HepG2 (cell line): ENCODE results near the gene TBC1D2B. TPM values are rescaled to one million over a fixed set of nuclear protein-coding genes. Genes with fewer than 3 reads are reported as not detected.

Experiments
- ATF2 ChIP-seq: sonication (generic); formaldehyde crosslinking; IDR thresholded peaks from 2 replicates; pipeline ENCODE4 v1.4.0; 2020; ENCODE audit warnings: missing genetic modification reagents
- DNMT3B ChIP-seq: conservative IDR thresholded peaks from 2 replicates; pipeline ENCODE4 v1.6.1; 2016; ENCODE audit warnings: missing biosample characterization, control low read depth
- ELF4 ChIP-seq: sonication (generic); formaldehyde crosslinking; IDR thresholded peaks from 2 replicates; pipeline ENCODE4 v1.5.0; 2020; ENCODE audit warnings: missing genetic modification reagents, mild to moderate bottlenecking, moderate library complexity, borderline replicate concordance
- ETV6 ChIP-seq: sonication (generic); formaldehyde crosslinking; conservative IDR thresholded peaks from 2 replicates; pipeline ENCODE4 v1.4.0; 2020; ENCODE audit warnings: missing genetic modification reagents
- HNRNPUL1 ChIP-seq: fragments of 200-400 bp; formaldehyde crosslinking; IDR thresholded peaks from 2 replicates; pipeline ENCODE4 v1.6.1; 2017; ENCODE audit warnings: low read depth, mild to moderate bottlenecking, low read length, moderate library complexity
- ISL2 ChIP-seq: sonication (generic); formaldehyde crosslinking; IDR thresholded peaks from 2 replicates; pipeline ENCODE4 v1.5.0; 2020; ENCODE audit warnings: missing genetic modification reagents
- MAFK ChIP-seq, 2 experiments: IDR thresholded peaks in 1 of 2; conservative IDR thresholded peaks in 1 of 2; 2 replicates each; pipeline ENCODE4 v1.6.1; 2011; ENCODE audit warnings: improper control_type of control experiment in 2 of 2, low read length in 2 of 2
- RFXAP ChIP-seq: sonication (generic); formaldehyde crosslinking; IDR thresholded peaks from 2 replicates; pipeline ENCODE4 v1.4.0; 2020; ENCODE audit warnings: missing genetic modification reagents, borderline replicate concordance
- SCMH1 ChIP-seq: sonication (generic); formaldehyde crosslinking; IDR thresholded peaks from 2 replicates; pipeline ENCODE4 v1.9.0; 2021; ENCODE audit warnings: missing genetic modification reagents, mild to moderate bottlenecking, borderline replicate concordance
- SIN3B ChIP-seq: fragments of 150-350 bp; IDR thresholded peaks from 2 replicates; pipeline ENCODE4 v1.6.1; 2014; ENCODE audit warnings: low read length
- SMAD3 ChIP-seq: sonication (generic); formaldehyde crosslinking; IDR thresholded peaks from 2 replicates; pipeline ENCODE4 v1.4.0; 2020; ENCODE audit warnings: missing genetic modification reagents
- SOX13 ChIP-seq, 3 experiments: fragments of 450-650 bp in 1 of 3; sonication (generic) in 1 of 3; formaldehyde crosslinking in 1 of 3; IDR thresholded peaks in 2 of 3; conservative IDR thresholded peaks in 1 of 3; 2 replicates each; pipeline versions ENCODE4 v1.5.0 to v1.6.1; 2016 to 2020; ENCODE audit warnings: antibody characterized with exemption in 1 of 3, mild to moderate bottlenecking in 1 of 3, missing compliant biosample characterization in 1 of 3, missing genetic modification reagents in 1 of 3, moderate library complexity in 1 of 3
- SRF ChIP-seq: IDR thresholded peaks from 2 replicates; pipeline ENCODE4 v1.6.1; 2011; ENCODE audit warnings: mild to moderate bottlenecking, low read depth, low read length, moderate library complexity
- SRSF1 ChIP-seq: fragments of 200-400 bp; formaldehyde crosslinking; optimal IDR thresholded peaks from 2 replicates; pipeline ENCODE3; 2017; ENCODE audit warnings: mild to moderate bottlenecking, low read depth, low read length, moderate library complexity
- TAF15 ChIP-seq: fragments of 200-400 bp; formaldehyde crosslinking; IDR thresholded peaks from one replicate; pipeline ENCODE4 v1.6.1; 2018; ENCODE audit warnings: mild to moderate bottlenecking, low read depth, low read length; ENCODE audit not compliant: poor library complexity, severe bottlenecking
- TRAFD1 ChIP-seq: sonication (generic); formaldehyde crosslinking; IDR thresholded peaks from 2 replicates; pipeline ENCODE4 v1.5.1; 2020; ENCODE audit warnings: missing genetic modification reagents, mild to moderate bottlenecking, borderline replicate concordance
- ZNF260 ChIP-seq: sonication (generic); formaldehyde crosslinking; IDR thresholded peaks from 2 replicates; pipeline ENCODE4 v1.4.0; 2020; ENCODE audit warnings: missing genetic modification reagents, low read depth, mild to moderate bottlenecking, borderline replicate concordance
- ZNF296 ChIP-seq: sonication (generic); formaldehyde crosslinking; conservative IDR thresholded peaks from 2 replicates; pipeline ENCODE4 v1.5.0; 2020; ENCODE audit warnings: mild to moderate bottlenecking, missing genetic modification reagents
- ZNF550 ChIP-seq: sonication (generic); formaldehyde crosslinking; IDR thresholded peaks from 2 replicates; pipeline ENCODE4 v1.4.0; 2020; ENCODE audit warnings: mild to moderate bottlenecking, missing genetic modification reagents, borderline replicate concordance
- ZNF615 ChIP-seq: sonication (generic); formaldehyde crosslinking; IDR thresholded peaks from 2 replicates; pipeline ENCODE4 v1.5.0; 2020; ENCODE audit warnings: mild to moderate bottlenecking, missing genetic modification reagents, borderline replicate concordance
- ZNF770 ChIP-seq: sonication (generic); formaldehyde crosslinking; IDR thresholded peaks from 2 replicates; pipeline ENCODE4 v1.5.0; 2020; ENCODE audit warnings: mild to moderate bottlenecking, missing genetic modification reagents
- ZSCAN29 ChIP-seq: sonication (generic); formaldehyde crosslinking; conservative IDR thresholded peaks from 2 replicates; pipeline ENCODE4 v1.4.0; 2020; ENCODE audit warnings: mild to moderate bottlenecking, missing genetic modification reagents
- polyA plus RNA-seq, 8 experiments: library from polyadenylated mRNA; depleted of rRNA in 3 of 8; stranded (reverse) in 7 of 8; unstranded in 1 of 8; fragments of >200 nt; fragmentation: Illumina TruSeq in 4 of 8; extraction: Trizol in 4 of 8; gene quantifications; 2 replicates each; pipeline versions ENCODE4 v1.2.1 to v1.2.3, GENCODE V29; 2011 to 2016; ENCODE audit warnings: low read depth in 4 of 8, missing spikeins in 1 of 8, mixed read lengths in 1 of 8; ENCODE audit not compliant: insufficient read depth in 1 of 8
- total RNA-seq, 5 experiments: library from RNA; depleted of rRNA; stranded (reverse); fragments of >200 nt; fragmentation: Illumina TruSeq; extraction: Trizol; gene quantifications; 2 replicates each; pipeline ENCODE4 v1.2.3, GENCODE V29; 2016; ENCODE audit warnings: low read depth in 1 of 5
- TF ChIP-seq, protein P1 (sequence below), 2 experiments: fragments of 450-650 bp in 1 of 2; sonication (generic) in 1 of 2; formaldehyde crosslinking; IDR thresholded peaks; 2 replicates each; pipeline versions ENCODE4 v1.5.0 to v1.8.0; 2020 to 2022; ENCODE audit warnings: mild to moderate bottlenecking in 1 of 2, missing genetic modification reagents in 1 of 2

The TBC1D2B gene
- total and polyA plus RNA-seq, 2 of the 13 experiments (the other 11 are each of a cell fraction or from before 2014, with no cell fraction given), result 10.1 to 14.4 TPM

- TF ChIP-seq ZNF260 (CRISPR knock-in tag) (no peak), ZSCAN29 (CRISPR knock-in tag) (peak; percentile 92), SRF (no peak), TRAFD1 (peak; percentile 50; the same call in 1 of the 2 replicates), ZNF550 (no peak), ZNF770 (CRISPR knock-in tag) (no peak; the same call in 1 of the 2 replicates), ELF4 (no peak), ETV6 (no peak), SCMH1 (CRISPR knock-in tag) (no peak), ISL2 (CRISPR knock-in tag) (peak; percentile 97), SIN3B (no peak), HNRNPUL1 (no peak), ZNF296 (CRISPR knock-in tag) (no peak; the same call in 1 of the 2 replicates), SMAD3 (CRISPR knock-in tag) (peak; percentile 95), ZNF615 (CRISPR knock-in tag) (no peak), MAFK (conservative IDR thresholded peaks at IDR 0.05 in 1 of 2, IDR thresholded peaks at IDR 0.05 in 1 of 2; ENCODE audit: low read length in 2 of 2) (no peak; a peak in 1 of 4 replicates), RFXAP (CRISPR knock-in tag) (peak; percentile 85), ATF2 (CRISPR knock-in tag) (peak; percentile 94; the same call in 1 of the 2 replicates), SRSF1 (no peak), SOX13 (IDR thresholded peaks at IDR 0.05) (peak; percentile 93), SOX13 (CRISPR knock-in tag; conservative IDR thresholded peaks at IDR 0.05 in 1 of 2, IDR thresholded peaks at IDR 0.05 in 1 of 2) (peak in 1 of 2 experiments; percentile 99; a peak in 2 of 4 replicates), TAF15 (no peak), DNMT3B (CRISPR knock-in tag) (peak; percentile 54; the same call in 1 of the 2 replicates)
- TF ChIP-seq, protein P1, sequence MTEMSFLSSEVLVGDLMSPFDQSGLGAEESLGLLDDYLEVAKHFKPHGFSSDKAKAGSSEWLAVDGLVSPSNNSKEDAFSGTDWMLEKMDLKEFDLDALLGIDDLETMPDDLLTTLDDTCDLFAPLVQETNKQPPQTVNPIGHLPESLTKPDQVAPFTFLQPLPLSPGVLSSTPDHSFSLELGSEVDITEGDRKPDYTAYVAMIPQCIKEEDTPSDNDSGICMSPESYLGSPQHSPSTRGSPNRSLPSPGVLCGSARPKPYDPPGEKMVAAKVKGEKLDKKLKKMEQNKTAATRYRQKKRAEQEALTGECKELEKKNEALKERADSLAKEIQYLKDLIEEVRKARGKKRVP (CRISPR knock-in tag; IDR thresholded peaks at IDR 0.05), result peak in 1 of 2 experiments; percentile 88; a peak in 2 of 4 replicates
These were observed 12.1 kb downstream of the TBC1D2B start (continued) for GRCh38 chr15:78065284-78065872.
